ENCODE results near the gene TBC1D22A.

DNA sequence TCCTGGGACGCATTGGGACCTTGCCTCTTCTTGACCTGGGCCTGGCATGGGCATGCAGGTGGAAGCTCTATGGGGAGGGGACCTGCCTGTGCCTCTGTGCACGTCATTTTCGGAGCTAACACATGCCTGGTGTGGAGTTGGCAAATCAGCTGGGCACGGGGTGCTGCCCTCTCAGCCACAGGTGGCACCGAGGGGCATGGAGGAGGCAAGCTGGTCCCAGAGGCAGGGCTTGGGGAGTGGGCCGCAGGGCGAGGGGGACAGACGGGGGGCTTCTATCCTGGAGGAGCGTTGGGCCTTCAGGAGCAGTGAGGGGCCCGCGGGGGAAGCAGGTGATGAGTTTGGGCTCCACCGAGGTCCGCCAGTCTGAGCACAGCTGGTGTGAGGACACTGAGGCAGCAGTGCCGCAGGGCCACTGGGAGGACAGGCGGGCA, 362.0 kb downstream of the TBC1D22A start:
- TF ChIP-seq CTCF (IDR thresholded peaks at IDR 0.05; ENCODE audit: insufficient read depth, low read depth, low read length) (no peak), EZH2 (IDR thresholded peaks at IDR 0.05; ENCODE audit: insufficient read depth, low read length) (no peak)

Measured in astrocyte (in vitro differentiated cells and primary cell).